ENCODE measurements around the gene ABLIM2. TPM values are rescaled to one million over a fixed set of nuclear protein-coding genes. Genes with fewer than 3 reads are reported as not detected.
"Not testable (repeated sequence)": the region's sequence is repeated elsewhere in the genome, so short reads cannot be mapped to it uniquely, and the experiment has no call there.

The ABLIM2 gene
- total RNA-seq, 2 experiments from 2014 or later: 0.76 TPM; not detected in 1

- Histone ChIP-seq H3K4me2 (ENCODE audit: low read length) (no peak overlapping the region), H3K9me2 (ENCODE audit: insufficient read depth, low read length) (no peaks in the 10 kb centered on the region), H4K20me1 (ENCODE audit: insufficient read depth, low read length) (no peaks in the 10 kb centered on the region), H3K4me3 (ENCODE audit: low read depth, low read length, poor library complexity, severe bottlenecking) (no peak overlapping the region), H3K9me3 (ENCODE audit: low read length) (no peaks in the 10 kb centered on the region), H3K27ac (ENCODE audit: low read depth, low read length, poor library complexity, severe bottlenecking) (no peak overlapping the region), H3K36me3 (ENCODE audit: insufficient read depth, low read length) (no peaks in the 10 kb centered on the region), H3K79me2 (ENCODE audit: insufficient read depth, low read depth, low read length) (no peaks in the 10 kb centered on the region), H2AFZ (ENCODE audit: low read length) (no peak overlapping the region), H3K4me1 (ENCODE audit: insufficient read depth, low read length, poor library complexity, severe bottlenecking) (no peaks in the 10 kb centered on the region)
- no TSS peak for BruUV-seq (replicated peaks)
- ChIA-PET POLR2A (interaction anchor here (0.7 to 1.0 kb wide), 2 partner anchors 32 to 408 kb away, joined by 3 to 4 read pairs; no protein-coding TSS in a partner anchor), CTCF (ENCODE audit: unreplicated experiment) (no interaction called here)
- TF ChIP-seq EZH2phosphoT487 (IDR thresholded peaks at IDR 0.05; ENCODE audit: borderline replicate concordance, low read depth, low read length): no peak
- TF ChIP-seq, protein P1, sequence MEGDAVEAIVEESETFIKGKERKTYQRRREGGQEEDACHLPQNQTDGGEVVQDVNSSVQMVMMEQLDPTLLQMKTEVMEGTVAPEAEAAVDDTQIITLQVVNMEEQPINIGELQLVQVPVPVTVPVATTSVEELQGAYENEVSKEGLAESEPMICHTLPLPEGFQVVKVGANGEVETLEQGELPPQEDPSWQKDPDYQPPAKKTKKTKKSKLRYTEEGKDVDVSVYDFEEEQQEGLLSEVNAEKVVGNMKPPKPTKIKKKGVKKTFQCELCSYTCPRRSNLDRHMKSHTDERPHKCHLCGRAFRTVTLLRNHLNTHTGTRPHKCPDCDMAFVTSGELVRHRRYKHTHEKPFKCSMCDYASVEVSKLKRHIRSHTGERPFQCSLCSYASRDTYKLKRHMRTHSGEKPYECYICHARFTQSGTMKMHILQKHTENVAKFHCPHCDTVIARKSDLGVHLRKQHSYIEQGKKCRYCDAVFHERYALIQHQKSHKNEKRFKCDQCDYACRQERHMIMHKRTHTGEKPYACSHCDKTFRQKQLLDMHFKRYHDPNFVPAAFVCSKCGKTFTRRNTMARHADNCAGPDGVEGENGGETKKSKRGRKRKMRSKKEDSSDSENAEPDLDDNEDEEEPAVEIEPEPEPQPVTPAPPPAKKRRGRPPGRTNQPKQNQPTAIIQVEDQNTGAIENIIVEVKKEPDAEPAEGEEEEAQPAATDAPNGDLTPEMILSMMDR (conservative IDR thresholded peaks at IDR 0.05; ENCODE audit: low read length): no peak
- no peak for DNase-seq (ENCODE audit: low spot score)
- intact Hi-C loops (cut with micrococcal nuclease; ENCODE audit: unreplicated experiment): no loop called here
Observed at GRCh38 chr4:7944599-7945220, 213.9 kb downstream of the ABLIM2 start.

- BruUV-seq (replicated peaks); H3K27ac ChIP-seq (ENCODE audit: low read depth, low read length, poor library complexity, severe bottlenecking); DNase-seq (ENCODE audit: low spot score); H3K9me3 ChIP-seq (ENCODE audit: low read length); H4K20me1 ChIP-seq (ENCODE audit: insufficient read depth, low read length); H3K4me1 ChIP-seq (ENCODE audit: insufficient read depth, low read length, poor library complexity, severe bottlenecking); CTCF ChIA-PET (ENCODE audit: unreplicated experiment); H3K4me2 ChIP-seq (ENCODE audit: low read length); H3K4me3 ChIP-seq (ENCODE audit: low read depth, low read length, poor library complexity, severe bottlenecking); H3K79me2 ChIP-seq (ENCODE audit: insufficient read depth, low read depth, low read length); H2AFZ ChIP-seq (ENCODE audit: low read length); intact Hi-C loops (cut with micrococcal nuclease; ENCODE audit: unreplicated experiment); POLR2A ChIA-PET; H3K36me3 ChIP-seq (ENCODE audit: insufficient read depth, low read length); H3K9me2 ChIP-seq (ENCODE audit: insufficient read depth, low read length): not testable (repeated sequence)
Observed at GRCh38 chr4:7943688-7944087, 214.9 kb downstream of the ABLIM2 start.

DNA sequence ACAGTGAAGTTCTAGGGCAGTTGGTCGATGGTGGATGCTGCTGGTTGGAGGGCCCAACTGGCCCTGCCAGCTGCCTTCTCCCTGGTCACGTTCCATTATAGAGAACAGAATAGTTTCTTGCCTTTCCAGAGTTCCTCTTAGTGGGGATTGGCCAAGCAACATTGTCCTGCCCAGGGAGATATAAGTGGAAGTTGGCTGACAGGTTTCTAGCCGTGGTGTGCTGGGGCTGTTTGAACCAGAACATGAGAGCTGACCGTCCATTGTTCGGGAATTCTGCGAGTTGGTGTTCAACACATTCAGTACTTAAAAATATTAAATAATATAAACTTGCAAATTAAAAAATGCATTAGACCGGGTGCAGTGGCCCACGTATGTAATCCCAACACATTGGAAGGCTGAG is 215.4 kb downstream of the ABLIM2 start:
- no peak overlapping the region for H3K27ac ChIP-seq (ENCODE audit: low read depth, low read length, poor library complexity, severe bottlenecking)
- no peaks in the 10 kb centered on the region for H4K20me1 ChIP-seq (ENCODE audit: insufficient read depth, low read length)
- H2AFZ ChIP-seq (ENCODE audit: low read length): no peak overlapping the region
- BruUV-seq (replicated peaks): no TSS peak
- no peaks in the 10 kb centered on the region for H3K9me3 ChIP-seq (ENCODE audit: low read length)
- H3K9me2 ChIP-seq (ENCODE audit: insufficient read depth, low read length): no peaks in the 10 kb centered on the region
- H3K4me1 ChIP-seq (ENCODE audit: insufficient read depth, low read length, poor library complexity, severe bottlenecking): no peaks in the 10 kb centered on the region
- no peaks in the 10 kb centered on the region for H3K36me3 ChIP-seq (ENCODE audit: insufficient read depth, low read length)
- ChIA-PET CTCF (ENCODE audit: unreplicated experiment) (no interaction called here), POLR2A (no interaction called here)
- TF ChIP-seq, protein P1 (conservative IDR thresholded peaks at IDR 0.05; ENCODE audit: low read length): no peak
- no peak for TF ChIP-seq EZH2phosphoT487 (IDR thresholded peaks at IDR 0.05; ENCODE audit: borderline replicate concordance, low read depth, low read length)
- intact Hi-C loops (cut with micrococcal nuclease; ENCODE audit: unreplicated experiment): no loop called here
- no peak for DNase-seq (ENCODE audit: low spot score)
- H3K4me2 ChIP-seq (ENCODE audit: low read length): no peak overlapping the region
- no peaks in the 10 kb centered on the region for H3K79me2 ChIP-seq (ENCODE audit: insufficient read depth, low read depth, low read length)
- H3K4me3 ChIP-seq (ENCODE audit: low read depth, low read length, poor library complexity, severe bottlenecking): no peak overlapping the region
